Keratinocyte (primary cell): ENCODE data around the gene IDS. TPM values are rescaled to one million over a fixed set of nuclear protein-coding genes. Genes with fewer than 3 reads are reported as not detected.

Experiments
- DNase-seq: peaks from one replicate; pipeline ENCODE4 v3.0.0-alpha.2; 2011; ENCODE audit warnings: low read depth, missing footprints, low spot score
- FAIRE-seq: peaks from 2 replicates; lab custom pipeline; 2011; peaks lifted over from hg19 to GRCh38; lab: Jason Lieb, UNC
- H2AFZ ChIP-seq: 2 replicates; pipeline ENCODE4 v1.6.0; 2012; ENCODE audit warnings: low read length, control low read depth, inconsistent platforms; ENCODE audit not compliant: control insufficient read depth
- H3K27ac ChIP-seq: 2 replicates; pipeline ENCODE4 v1.5.1; 2011; ENCODE audit warnings: low read length; ENCODE audit not compliant: control insufficient read depth, insufficient read depth
- H3K27me3 ChIP-seq: 3 replicates; pipeline ENCODE4 v1.6.0; 2011; ENCODE audit warnings: low read length; ENCODE audit not compliant: control insufficient read depth, insufficient read depth; ENCODE audit errors: extremely low read depth
- H3K36me3 ChIP-seq, 2 experiments: 2 replicates in 1 of 2; 3 replicates in 1 of 2; pipeline ENCODE4 v1.5.1; 2011; ENCODE audit warnings: low read length in 2 of 2, mild to moderate bottlenecking in 1 of 2; ENCODE audit not compliant: control insufficient read depth in 2 of 2, insufficient read depth in 2 of 2; ENCODE audit errors: extremely low read depth in 1 of 2
- H3K4me1 ChIP-seq: 3 replicates; pipeline ENCODE4 v1.5.1; 2011; ENCODE audit warnings: low read length; ENCODE audit not compliant: control insufficient read depth, insufficient read depth; ENCODE audit errors: extremely low read depth
- H3K4me2 ChIP-seq: 3 replicates; pipeline ENCODE4 v1.6.0; 2011; ENCODE audit warnings: low read depth, low read length; ENCODE audit not compliant: control insufficient read depth, insufficient read depth; ENCODE audit errors: extremely low read depth
- H3K4me3 ChIP-seq, 3 experiments: fragments of 200-600 bp in 1 of 3; sonication (generic) in 1 of 3; 2 replicates in 2 of 3; 3 replicates in 1 of 3; pipeline ENCODE4 v1.5.1; 2011 to 2016; ENCODE audit warnings: low read length in 3 of 3, mild to moderate bottlenecking in 3 of 3, control low read depth in 2 of 3, inconsistent platforms in 1 of 3, low read depth in 1 of 3, mixed read lengths in 1 of 3, mixed run types in 1 of 3, moderate library complexity in 1 of 3; ENCODE audit not compliant: control insufficient read depth in 2 of 3, insufficient read depth in 2 of 3; ENCODE audit errors: extremely low read depth in 1 of 3
- H3K79me2 ChIP-seq: 2 replicates; pipeline ENCODE4 v1.6.0; 2012; ENCODE audit warnings: low read length; ENCODE audit not compliant: control insufficient read depth, insufficient read depth
- H3K9ac ChIP-seq: 3 replicates; pipeline ENCODE4 v1.6.0; 2011; ENCODE audit warnings: low read length; ENCODE audit not compliant: control insufficient read depth, insufficient read depth; ENCODE audit errors: extremely low read depth
- H3K9me1 ChIP-seq: 3 replicates; pipeline ENCODE4 v1.6.0; 2011; ENCODE audit warnings: low read length; ENCODE audit not compliant: control insufficient read depth, insufficient read depth; ENCODE audit errors: extremely low read depth
- H3K9me3 ChIP-seq: 2 replicates; pipeline ENCODE4 v1.5.1; 2012; ENCODE audit warnings: low read depth, low read length; ENCODE audit not compliant: control insufficient read depth
- H4K20me1 ChIP-seq: 3 replicates; pipeline ENCODE4 v1.6.0; 2011; ENCODE audit warnings: low read length; ENCODE audit not compliant: control insufficient read depth, insufficient read depth; ENCODE audit errors: extremely low read depth
- CTCF ChIP-seq, 3 experiments: IDR thresholded peaks in 1 of 3; conservative IDR thresholded peaks in 1 of 3; optimal IDR thresholded peaks in 1 of 3; 2 replicates in 2 of 3; 3 replicates in 1 of 3; pipeline versions ENCODE3 to v1.5.1; 2011; ENCODE audit warnings: low read length in 3 of 3, mild to moderate bottlenecking in 3 of 3, moderate library complexity in 2 of 3, control low read depth in 1 of 3, inconsistent platforms in 1 of 3; ENCODE audit not compliant: insufficient read depth in 2 of 3; ENCODE audit errors: extremely low read depth in 1 of 3
- EZH2 ChIP-seq: IDR thresholded peaks from one replicate; pipeline ENCODE4 v1.6.1; 2012; ENCODE audit warnings: inconsistent platforms, mild to moderate bottlenecking, low read length, moderate library complexity
- dilution Hi-C: fragments of 300-500 bp; cut with MboI; formaldehyde crosslinking; loops from one replicate; pipeline ENCODE4 v1.7.0; 2020; ENCODE audit warnings: low sequenced_read_pairs; ENCODE audit not compliant: extremely low pct_ligation_motif_present
- polyA plus RNA-seq, 5 experiments: library from polyadenylated mRNA; depleted of rRNA in 3 of 5; stranded (reverse) in 3 of 5; stranded (forward) in 1 of 5; unstranded in 1 of 5; fragments of >200 nt; gene quantifications; 1 replicate in 1 of 5; 2 replicates in 3 of 5; 3 replicates in 1 of 5; pipeline versions ENCODE4 v1.2.1 to v1.2.3, GENCODE V29; 2011 to 2012; ENCODE audit warnings: missing spikeins in 2 of 5, low read depth in 1 of 5, low replicate concordance in 1 of 5

Gene IDS
- polyA plus RNA-seq, 1 donor (not counting 4 experiments of a cell fraction or from before 2014, with no cell fraction given), result 59.7 TPM

- TF ChIP-seq CTCF (optimal IDR thresholded peaks at IDR 0.05 in 1 of 3, IDR thresholded peaks at IDR 0.05 in 1 of 3, conservative IDR thresholded peaks at IDR 0.05 in 1 of 3; ENCODE audit: extremely low read depth in 1 of 3, insufficient read depth in 2 of 3, low read length in 3 of 3), result no peak
- TF ChIP-seq EZH2, result no peak
- dilution Hi-C loops, result no loop called here
- H3K79me2 ChIP-seq, result no peaks in the 10 kb centered on the region
Observed at GRCh38 chrX:149516604-149517003, 11.5 kb upstream of the IDS start.

GRCh38 chrX:149515954-149516602 lies 11.0 kb upstream of the IDS start:
- Histone ChIP-seq H3K9me3 (no peaks in the 10 kb centered on the region), H4K20me1 (no peaks in the 10 kb centered on the region), H3K27me3 (no peaks in the 10 kb centered on the region), H3K79me2 (no peaks in the 10 kb centered on the region), H3K9ac (no peak overlapping the region), H3K27ac (no peak overlapping the region), H3K9me1 (no peaks in the 10 kb centered on the region), H3K36me3 (no peaks in the 10 kb centered on the region), H3K4me1 (peaks cover 14% of the 10 kb centered on the region), H2AFZ (no peak overlapping the region), H3K4me3 (no peak overlapping the region), H3K4me2 (no peak overlapping the region)
- DNase-seq (no peak), FAIRE-seq (no peak)
- dilution Hi-C loops, result no loop called here
- no peak for TF ChIP-seq EZH2
- no peak for TF ChIP-seq CTCF (optimal IDR thresholded peaks at IDR 0.05 in 1 of 3, IDR thresholded peaks at IDR 0.05 in 1 of 3, conservative IDR thresholded peaks at IDR 0.05 in 1 of 3; ENCODE audit: extremely low read depth in 1 of 3, insufficient read depth in 2 of 3, low read length in 3 of 3)

More at GRCh38 chrX:149516604-149517003, 11.5 kb upstream of the IDS start:
- FAIRE-seq (no peak), DNase-seq (no peak)
- Histone ChIP-seq H3K36me3 (no peaks in the 10 kb centered on the region), H3K4me3 (no peak overlapping the region), H3K27me3 (no peaks in the 10 kb centered on the region), H4K20me1 (no peaks in the 10 kb centered on the region), H3K4me1 (peaks cover 9% of the 10 kb centered on the region), H3K9me1 (no peaks in the 10 kb centered on the region), H3K9me3 (no peaks in the 10 kb centered on the region), H3K9ac (no peak overlapping the region), H3K27ac (no peak overlapping the region), H2AFZ (no peak overlapping the region), H3K4me2 (no peak overlapping the region)
